22Rv1 (cell line): Measurements from ENCODE around the gene DLL3.

Experiments used
- H3K27ac ChIP-seq: fragments of 450-650 bp; 2 replicates; pipeline ENCODE4 v1.5.1; 2017
- ZFX ChIP-seq: fragments of 450-650 bp; IDR thresholded peaks from 2 replicates; pipeline ENCODE4 v1.6.1; 2017; ENCODE audit warnings: antibody characterized with exemption, borderline replicate concordance
- TF ChIP-seq, protein P1 (sequence below): fragments of 450-650 bp; IDR thresholded peaks from 2 replicates; pipeline ENCODE4 v1.5.1; 2017; ENCODE audit warnings: mild to moderate bottlenecking

The DLL3 gene

DNA sequence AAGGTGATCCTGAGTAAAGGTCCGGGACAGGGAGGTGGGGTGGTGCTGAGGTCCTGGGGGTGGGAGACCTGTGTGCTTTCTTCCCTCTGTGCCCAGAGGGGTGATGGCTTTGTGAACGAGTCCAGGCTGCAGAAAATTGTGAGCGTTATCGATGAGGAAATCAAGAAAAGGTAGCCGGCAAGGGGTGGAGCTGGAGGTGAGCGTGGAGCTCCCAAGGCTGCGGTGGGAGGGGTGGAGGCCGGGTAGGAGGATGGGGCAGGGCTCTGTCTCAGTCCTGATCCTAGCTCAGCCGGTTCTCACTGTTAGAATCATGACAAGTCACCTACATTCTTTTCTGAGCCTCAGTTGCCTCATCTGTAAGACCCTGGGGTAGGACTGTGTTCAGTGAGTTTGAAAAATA lies 20.2 kb downstream of the DLL3 start:
- no peak for TF ChIP-seq ZFX
- TF ChIP-seq, protein P1, sequence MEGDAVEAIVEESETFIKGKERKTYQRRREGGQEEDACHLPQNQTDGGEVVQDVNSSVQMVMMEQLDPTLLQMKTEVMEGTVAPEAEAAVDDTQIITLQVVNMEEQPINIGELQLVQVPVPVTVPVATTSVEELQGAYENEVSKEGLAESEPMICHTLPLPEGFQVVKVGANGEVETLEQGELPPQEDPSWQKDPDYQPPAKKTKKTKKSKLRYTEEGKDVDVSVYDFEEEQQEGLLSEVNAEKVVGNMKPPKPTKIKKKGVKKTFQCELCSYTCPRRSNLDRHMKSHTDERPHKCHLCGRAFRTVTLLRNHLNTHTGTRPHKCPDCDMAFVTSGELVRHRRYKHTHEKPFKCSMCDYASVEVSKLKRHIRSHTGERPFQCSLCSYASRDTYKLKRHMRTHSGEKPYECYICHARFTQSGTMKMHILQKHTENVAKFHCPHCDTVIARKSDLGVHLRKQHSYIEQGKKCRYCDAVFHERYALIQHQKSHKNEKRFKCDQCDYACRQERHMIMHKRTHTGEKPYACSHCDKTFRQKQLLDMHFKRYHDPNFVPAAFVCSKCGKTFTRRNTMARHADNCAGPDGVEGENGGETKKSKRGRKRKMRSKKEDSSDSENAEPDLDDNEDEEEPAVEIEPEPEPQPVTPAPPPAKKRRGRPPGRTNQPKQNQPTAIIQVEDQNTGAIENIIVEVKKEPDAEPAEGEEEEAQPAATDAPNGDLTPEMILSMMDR = no peak
- H3K27ac ChIP-seq = peak overlapping the region; percentile 35; the same call in 1 of the 2 replicates

DNA sequence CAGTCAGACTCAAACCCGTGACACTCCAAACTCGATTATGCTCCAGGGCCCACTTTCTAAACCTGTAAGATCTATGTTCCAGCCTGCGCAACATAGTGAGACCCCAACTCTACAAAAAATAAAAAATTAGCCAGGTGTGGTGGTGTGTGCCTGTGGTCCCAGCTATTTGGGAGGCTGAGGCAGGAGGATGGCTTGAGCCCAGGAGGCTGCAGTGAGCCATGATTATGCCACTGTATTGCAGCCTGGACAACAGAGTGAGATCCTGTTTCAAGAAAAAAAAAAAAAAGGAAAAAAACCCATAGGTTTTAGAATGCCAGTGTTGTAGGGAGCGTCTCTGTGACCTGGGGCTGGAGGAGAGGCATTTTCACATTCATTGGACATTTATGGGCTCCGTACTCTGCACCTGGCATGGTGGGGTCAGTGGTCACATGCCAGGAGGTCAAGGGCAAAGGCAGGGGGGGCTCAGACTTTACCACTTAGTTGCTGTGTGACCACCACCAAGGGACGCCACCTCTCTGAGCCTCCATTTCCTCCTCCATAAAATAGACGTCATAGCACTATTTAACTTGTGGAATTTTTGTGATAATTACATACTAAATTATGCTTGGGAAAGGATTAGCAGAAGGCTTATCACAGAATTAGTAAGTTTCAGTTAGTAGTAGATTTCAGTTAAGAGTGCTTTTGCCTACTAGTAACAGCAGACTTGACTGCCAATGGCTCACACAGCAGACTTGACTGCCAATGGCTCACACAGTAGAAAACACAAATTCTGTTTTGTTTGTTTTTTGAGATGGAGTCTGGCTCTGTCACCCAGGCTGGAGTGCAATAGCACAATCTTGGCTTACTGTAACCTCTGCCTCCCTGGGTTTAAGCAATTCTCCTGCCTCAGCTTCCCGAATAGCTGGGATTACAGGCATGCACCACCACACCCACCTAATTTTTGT lies 22.1 kb downstream of the DLL3 start:
- TF ChIP-seq, protein P1 = no peak
- TF ChIP-seq ZFX = no peak
- H3K27ac ChIP-seq = no peak overlapping the region

GRCh38 chr19:39524495-39524894 lies 25.7 kb downstream of the DLL3 start:
- H3K27ac ChIP-seq = no peak overlapping the region
- TF ChIP-seq, protein P1 = no peak
- TF ChIP-seq ZFX = no peak

GRCh38 chr19:39525205-39525604 lies 26.5 kb downstream of the DLL3 start:
- no peak for TF ChIP-seq ZFX
- TF ChIP-seq, protein P1 = no peak
- no peak overlapping the region for H3K27ac ChIP-seq

DNA sequence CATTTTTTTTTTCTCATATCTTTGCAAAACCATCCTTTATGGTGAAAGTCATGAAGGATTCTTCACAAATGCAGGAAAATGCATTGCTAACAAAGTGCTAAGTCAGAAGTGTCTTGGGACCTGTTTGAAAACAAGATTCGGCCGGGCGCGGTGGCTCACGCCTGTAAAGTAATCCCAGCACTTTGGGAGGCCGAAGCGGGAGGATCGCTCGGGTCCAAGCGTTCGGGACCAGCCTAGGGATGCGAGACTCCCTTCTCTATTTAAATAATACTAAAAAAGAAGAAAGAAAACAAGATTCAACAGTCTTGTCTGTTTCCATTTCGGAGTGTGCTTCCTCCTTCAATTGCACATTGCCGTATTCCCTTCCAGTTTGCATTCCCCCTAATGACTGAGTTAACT lies 33.1 kb downstream of the DLL3 start:
- no peak for TF ChIP-seq ZFX
- TF ChIP-seq, protein P1 = no peak
- no peak overlapping the region for H3K27ac ChIP-seq

GRCh38 chr19:39532233-39533002 lies 33.7 kb downstream of the DLL3 start, which contains the start of gene EID2B:
Gene EID2B, minus strand, starts transcription at chr19:39532852. Its CDS starts 50 bp downstream, at chr19:39532802.
- H3K27ac ChIP-seq = no peak within 1 kb of the TSS
- TF ChIP-seq, protein P1 = peak; percentile 97
- no peak for TF ChIP-seq ZFX

- no peak overlapping the region for H3K27ac ChIP-seq
- no peak for TF ChIP-seq ZFX
- TF ChIP-seq, protein P1 = peak; percentile 55
Observed at GRCh38 chr19:39533003-39533512, 34.3 kb downstream of the DLL3 start.
